Right ventricle myocardium inferior (tissue), 1 donor: ENCODE measurements around the gene TMEM132E. TPM values are rescaled to one million over a fixed set of nuclear protein-coding genes. Genes with fewer than 3 reads are reported as not detected.

Experiments used
- ATAC-seq: fragments of 200-7000 bp; cut with Tn5 transposase; one replicate; pipeline ENCODE4 v1.9.1; 2020; ENCODE audit warnings: mild to moderate bottlenecking, moderate library complexity
- DNase-seq: peaks from one replicate; pipeline ENCODE4 v3.0.0; 2021; ENCODE audit errors: missing footprints
- intact Hi-C: fragments of 100-400 bp; cut with DNase I; formaldehyde crosslinking; loops from one replicate; pipeline ENCODE4 v1.11.0; 2022
- total RNA-seq: library from RNA; stranded (reverse); fragmentation: NEBNext Ultra II Directional; extraction: Animal tissue kit (Norgen Biotek cat#: 25700); gene quantifications from one replicate; pipeline ENCODE4 v1.2.1, GENCODE V29; 2021
- donor health status: DM: no; HTN: yes; CAD: no; lungs with severe emphysema.

Gene TMEM132E
- total RNA-seq, 1 donor from 2014 or later, result not detected

DNA sequence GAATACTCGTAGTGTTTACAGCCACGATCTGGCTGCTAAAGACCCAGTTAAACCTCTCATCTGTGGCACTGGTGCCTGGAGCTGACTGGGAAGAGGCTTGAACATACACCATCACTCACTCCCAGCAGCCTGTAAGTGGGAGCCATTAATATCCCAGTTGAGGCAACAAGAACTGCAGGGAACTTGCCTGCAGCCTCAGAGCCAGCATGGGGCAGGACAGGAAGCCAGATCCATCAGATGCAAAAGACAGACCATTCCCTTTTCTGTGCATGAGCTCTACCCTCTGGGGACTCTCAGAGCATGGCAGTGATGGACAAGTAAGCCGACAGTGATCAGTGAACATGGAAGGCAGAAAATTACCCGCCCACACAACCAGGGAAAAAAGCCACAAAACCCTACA, 91.8 kb downstream of the TMEM132E start:
- DNase-seq, result no peak
- ATAC-seq, result no peak
- intact Hi-C loops, result no loop called here

- DNase-seq (no peak), ATAC-seq (no peak)
- intact Hi-C loops, result no loop called here
Measured at GRCh38 chr17:34672176-34672785, 92.9 kb downstream of the TMEM132E start.

- intact Hi-C loops, result no loop called here
- DNase-seq (no peak), ATAC-seq (no peak)
Measured at GRCh38 chr17:34673516-34673915, 94.1 kb downstream of the TMEM132E start.

DNA sequence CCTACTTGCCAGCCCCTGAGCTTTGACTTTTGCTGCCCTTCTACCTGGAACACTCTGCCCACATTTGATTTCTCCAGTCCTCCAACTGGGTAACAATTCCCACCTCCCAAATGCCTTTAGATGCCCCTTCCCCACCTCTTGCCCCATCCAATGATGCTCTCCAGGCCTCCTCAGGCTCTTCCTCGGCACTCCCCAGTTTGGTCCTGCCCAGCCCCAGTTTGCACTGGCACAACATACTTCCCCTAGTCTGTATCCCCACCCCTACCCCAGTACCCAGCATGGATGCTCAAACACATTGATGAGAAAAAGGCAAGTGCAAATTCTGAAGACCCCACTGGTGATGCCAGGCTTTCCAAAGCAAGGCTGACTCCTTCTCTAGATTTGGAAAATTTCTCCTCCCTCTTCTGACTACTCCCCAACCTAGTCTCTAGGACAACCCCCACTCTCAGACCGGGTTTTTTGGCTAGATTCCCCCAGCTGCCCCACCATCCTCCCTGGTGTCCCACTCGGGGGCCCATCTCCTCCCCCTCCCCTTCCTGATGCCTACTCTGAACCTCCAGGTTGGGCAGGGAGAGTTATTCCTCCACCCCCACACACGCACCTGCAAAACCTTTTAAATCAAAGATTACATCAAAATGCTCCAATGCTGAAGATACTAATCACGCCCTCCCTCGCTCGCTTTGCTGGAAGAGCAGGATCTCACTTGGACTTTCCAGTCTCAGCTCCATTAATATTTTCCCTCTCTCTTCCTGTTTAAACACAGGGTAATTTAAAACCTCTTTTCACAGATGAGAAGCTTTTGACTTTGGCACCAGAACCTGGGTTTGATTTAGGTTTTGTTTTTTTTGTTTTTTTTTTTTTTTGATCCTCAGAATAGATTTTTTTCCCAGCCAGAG, 94.9 kb downstream of the TMEM132E start:
- DNase-seq, result no peak
- no peak for ATAC-seq
- intact Hi-C loops, result no loop called here

DNA sequence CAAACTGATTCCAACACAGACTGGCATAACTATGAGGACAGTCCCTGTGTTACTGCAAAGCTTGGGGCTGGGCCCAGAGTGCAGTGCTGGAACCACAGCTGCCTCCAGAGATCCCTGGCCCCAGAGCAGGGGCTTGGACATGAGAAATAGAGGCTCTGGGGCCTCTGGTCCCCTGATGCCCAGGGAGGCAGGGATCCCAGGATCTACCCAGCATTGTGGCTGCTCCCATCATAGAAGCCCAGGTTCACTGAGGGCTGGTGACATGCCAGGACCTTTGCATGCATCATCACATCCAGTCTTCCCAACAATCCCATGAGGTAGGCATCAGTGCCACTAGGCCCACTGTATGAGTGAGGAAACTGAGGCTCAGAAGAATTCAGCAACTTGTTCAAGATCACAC, 95.8 kb downstream of the TMEM132E start:
- intact Hi-C loops, result no loop called here
- ATAC-seq, result no peak
- no peak for DNase-seq

- intact Hi-C loops, result no loop called here
- no peak for DNase-seq
- ATAC-seq, result no peak
Measured at GRCh38 chr17:34675605-34676004, 96.2 kb downstream of the TMEM132E start.

DNA sequence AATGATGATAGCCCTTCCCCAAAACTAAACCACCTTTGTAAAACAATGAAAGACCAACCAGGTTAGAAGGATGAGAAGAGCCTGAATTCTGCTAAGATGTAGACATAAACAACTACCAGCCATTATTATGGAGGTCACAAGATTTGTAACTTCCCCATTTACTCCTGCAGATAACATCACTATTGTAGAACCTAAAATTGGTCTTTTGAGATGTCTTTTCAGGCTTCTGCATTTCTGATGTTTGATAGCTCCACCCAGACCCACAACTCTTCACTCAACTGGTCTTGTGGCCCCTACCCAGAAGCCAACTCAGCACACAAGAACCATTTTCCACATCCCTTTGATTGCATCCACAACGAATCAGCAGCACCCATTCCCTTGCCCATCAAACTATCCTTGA, 100.8 kb downstream of the TMEM132E start:
- intact Hi-C loops, result no loop called here
- DNase-seq (no peak), ATAC-seq (no peak)

DNA sequence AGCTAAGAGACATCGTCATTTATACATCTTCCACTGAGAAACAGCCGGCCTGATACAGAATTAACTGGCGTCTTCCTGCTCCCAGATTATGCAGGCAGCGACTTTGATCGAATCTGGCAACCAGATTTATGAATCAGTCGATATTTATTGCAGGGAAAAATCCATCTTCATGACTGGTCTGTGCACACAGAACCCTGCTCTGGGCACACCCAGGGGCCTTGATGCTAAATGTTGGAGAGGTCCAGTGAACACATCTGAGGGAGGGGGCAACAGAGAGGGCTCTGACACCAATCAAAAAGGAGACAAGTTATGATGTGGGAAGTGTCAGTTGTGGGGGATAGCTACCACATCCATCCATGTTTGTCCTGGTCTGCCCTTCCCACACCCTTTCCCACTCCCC, 102.9 kb downstream of the TMEM132E start:
- ATAC-seq (no peak), DNase-seq (no peak)

GRCh38 chr17:34683390-34683789, 104.0 kb downstream of the TMEM132E start:
- no peak for DNase-seq
- no peak for ATAC-seq
- intact Hi-C loops, result no loop called here

More for the DNA sequence above, 102.9 kb downstream of the TMEM132E start:
- intact Hi-C loops, result no loop called here

Other genes with a start within 250 kb of the TMEM132E start
- gene CCL13, start 223.1 kb upstream of the TMEM132E start, total RNA-seq, result 1.2 TPM
- not detected for gene CCL1, start 216.3 kb upstream of the TMEM132E start, total RNA-seq